IPS-18a (cell line): Measurements from ENCODE around the gene CATSPERZ.

Source experiments
- H3K27ac ChIP-seq: one replicate; pipeline ENCODE4 v1.5.1; 2013; ENCODE audit warnings: low read length
- H3K27me3 ChIP-seq: one replicate; pipeline ENCODE4 v1.6.1; 2013; ENCODE audit warnings: mild to moderate bottlenecking, low read length; ENCODE audit not compliant: control insufficient read depth, insufficient read depth
- H3K36me3 ChIP-seq: one replicate; pipeline ENCODE4 v1.6.1; 2013; ENCODE audit warnings: low read depth, low read length; ENCODE audit not compliant: control insufficient read depth
- H3K4me1 ChIP-seq: one replicate; pipeline ENCODE4 v1.6.1; 2013; ENCODE audit warnings: low read depth, low read length; ENCODE audit not compliant: control insufficient read depth
- H3K4me3 ChIP-seq: one replicate; pipeline ENCODE4 v1.5.1; 2013; ENCODE audit warnings: low read length
- H3K9ac ChIP-seq: one replicate; pipeline ENCODE4 v1.6.1; 2013; ENCODE audit warnings: mild to moderate bottlenecking, low read length, moderate library complexity
- H3K9me3 ChIP-seq: one replicate; pipeline ENCODE4 v1.6.1; 2013; ENCODE audit warnings: low read depth, low read length; ENCODE audit not compliant: control insufficient read depth

Gene CATSPERZ

GRCh38 chr11:64343767-64344559 is 43.8 kb downstream of the CATSPERZ start:
- Histone ChIP-seq H3K9ac (no peak overlapping the region), H3K4me1 (peaks cover 12% of the 10 kb centered on the region), H3K4me3 (no peak overlapping the region), H3K36me3 (no peaks in the 10 kb centered on the region), H3K27me3 (peaks cover 12% of the 10 kb centered on the region), H3K9me3 (no peaks in the 10 kb centered on the region), H3K27ac (no peak overlapping the region)

GRCh38 chr11:64344787-64345186 is 44.6 kb downstream of the CATSPERZ start:
- no peaks in the 10 kb centered on the region for H3K9me3 ChIP-seq
- peaks cover 12% of the 10 kb centered on the region for H3K4me1 ChIP-seq

GRCh38 chr11:64347193-64347867 is 47.2 kb downstream of the CATSPERZ start:
- no peaks in the 10 kb centered on the region for H3K9me3 ChIP-seq
- H3K27ac ChIP-seq = no peak overlapping the region
- no peak overlapping the region for H3K4me3 ChIP-seq
- H3K36me3 ChIP-seq = no peaks in the 10 kb centered on the region
- no peaks in the 10 kb centered on the region for H3K4me1 ChIP-seq
- no peak overlapping the region for H3K9ac ChIP-seq
- no peaks in the 10 kb centered on the region for H3K27me3 ChIP-seq

More at GRCh38 chr11:64344787-64345186, 44.6 kb downstream of the CATSPERZ start:
- Histone ChIP-seq H3K27ac (no peak overlapping the region), H3K27me3 (peaks cover 12% of the 10 kb centered on the region), H3K4me3 (no peak overlapping the region), H3K36me3 (no peaks in the 10 kb centered on the region), H3K9ac (no peak overlapping the region)

- H3K9ac ChIP-seq = no peak overlapping the region
- no peaks in the 10 kb centered on the region for H3K27me3 ChIP-seq
- no peaks in the 10 kb centered on the region for H3K4me1 ChIP-seq
- no peaks in the 10 kb centered on the region for H3K9me3 ChIP-seq
- H3K27ac ChIP-seq = no peak overlapping the region
- H3K4me3 ChIP-seq = no peak overlapping the region
- H3K36me3 ChIP-seq = no peaks in the 10 kb centered on the region
Observed at GRCh38 chr11:64348383-64349024, 48.3 kb downstream of the CATSPERZ start.

- H3K27ac ChIP-seq = no peak overlapping the region
- H3K36me3 ChIP-seq = no peaks in the 10 kb centered on the region
- H3K27me3 ChIP-seq = no peaks in the 10 kb centered on the region
- H3K4me1 ChIP-seq = no peaks in the 10 kb centered on the region
- no peaks in the 10 kb centered on the region for H3K9me3 ChIP-seq
- H3K9ac ChIP-seq = no peak overlapping the region
- no peak overlapping the region for H3K4me3 ChIP-seq
Observed at GRCh38 chr11:64349025-64349387, 48.8 kb downstream of the CATSPERZ start.

- no peak overlapping the region for H3K27ac ChIP-seq
- no peak overlapping the region for H3K4me3 ChIP-seq
- H3K9me3 ChIP-seq = no peaks in the 10 kb centered on the region
- H3K36me3 ChIP-seq = no peaks in the 10 kb centered on the region
- no peak overlapping the region for H3K9ac ChIP-seq
- H3K27me3 ChIP-seq = no peaks in the 10 kb centered on the region
- H3K4me1 ChIP-seq = no peaks in the 10 kb centered on the region
Observed at GRCh38 chr11:64349404-64349803, 49.2 kb downstream of the CATSPERZ start.

GRCh38 chr11:64351136-64351631 is 51.0 kb downstream of the CATSPERZ start:
- Histone ChIP-seq H3K4me3 (no peak overlapping the region), H3K36me3 (no peaks in the 10 kb centered on the region), H3K9me3 (no peaks in the 10 kb centered on the region), H3K27ac (no peak overlapping the region), H3K4me1 (peaks cover 6% of the 10 kb centered on the region), H3K27me3 (no peaks in the 10 kb centered on the region), H3K9ac (no peak overlapping the region)

GRCh38 chr11:64352099-64352994 is 52.2 kb downstream of the CATSPERZ start:
- Histone ChIP-seq H3K27me3 (no peaks in the 10 kb centered on the region), H3K9ac (no peak overlapping the region), H3K4me1 (peaks cover 6% of the 10 kb centered on the region), H3K9me3 (no peaks in the 10 kb centered on the region), H3K27ac (no peak overlapping the region), H3K4me3 (no peak overlapping the region), H3K36me3 (no peaks in the 10 kb centered on the region)

- H3K4me3 ChIP-seq = no peak overlapping the region
- no peak overlapping the region for H3K27ac ChIP-seq
- H3K27me3 ChIP-seq = peaks cover 3% of the 10 kb centered on the region
- H3K9me3 ChIP-seq = no peaks in the 10 kb centered on the region
- H3K9ac ChIP-seq = no peak overlapping the region
- peaks cover 6% of the 10 kb centered on the region for H3K4me1 ChIP-seq
- H3K36me3 ChIP-seq = no peaks in the 10 kb centered on the region
Observed at GRCh38 chr11:64352995-64353714, 53.0 kb downstream of the CATSPERZ start.

GRCh38 chr11:64353715-64354506 is 53.8 kb downstream of the CATSPERZ start:
- no peak overlapping the region for H3K9ac ChIP-seq
- no peak overlapping the region for H3K4me3 ChIP-seq
- H3K9me3 ChIP-seq = no peaks in the 10 kb centered on the region
- H3K27ac ChIP-seq = no peak overlapping the region
- H3K27me3 ChIP-seq = peaks cover 3% of the 10 kb centered on the region
- H3K4me1 ChIP-seq = peaks cover 11% of the 10 kb centered on the region
- no peaks in the 10 kb centered on the region for H3K36me3 ChIP-seq
